Esophagus squamous epithelium (tissue), 5 donors: ENCODE data around the gene WHAMM. TPM values are rescaled to one million over a fixed set of nuclear protein-coding genes. Genes with fewer than 3 reads are reported as not detected.

ENCODE experiments used
- DNase-seq: peaks from one replicate; lab custom pipeline; 2025; lab: John Stamatoyannopoulos, UW
- H3K27ac ChIP-seq, 4 donors: fragments of 200-600 bp; sonication (generic); one replicate each; pipeline ENCODE4 v1.5.1; 2016 to 2019; ENCODE audit warnings: mild to moderate bottlenecking in 1 of 4
- H3K27me3 ChIP-seq, 4 donors: fragments of 200-600 bp; sonication (generic); 1 replicate in 3 of 4; 2 replicates in 1 of 4; pipeline versions ENCODE4 v1.5.1 to v1.6.0; 2017 to 2021; ENCODE audit warnings: antibody characterized with exemption in 1 of 4
- H3K36me3 ChIP-seq, 3 donors: fragments of 200-600 bp; sonication (generic); one replicate each; pipeline ENCODE4 v1.5.1; 2016 to 2019
- H3K4me1 ChIP-seq, 3 donors: fragments of 200-600 bp; sonication (generic); one replicate each; pipeline ENCODE4 v1.5.1; 2017 to 2019
- H3K4me3 ChIP-seq, 4 donors: fragments of 200-600 bp; sonication (generic); 1 replicate in 3 of 4; 2 replicates in 1 of 4; pipeline ENCODE4 v1.5.1; 2016 to 2019; ENCODE audit warnings: mild to moderate bottlenecking in 2 of 4, moderate library complexity in 1 of 4
- H3K9me3 ChIP-seq, 3 donors: fragments of 200-600 bp; sonication (generic); one replicate each; pipeline ENCODE4 v1.5.1; 2016 to 2019
- CTCF ChIP-seq, 6 experiments: fragments of 450-650 bp in 4 of 6; fragments of 200-600 bp in 2 of 6; sonication (generic) in 2 of 6; IDR thresholded peaks; one replicate each; pipeline ENCODE4 v1.5.1; 2016 to 2019; ENCODE audit warnings: antibody characterized with exemption in 6 of 6, mild to moderate bottlenecking in 4 of 6, moderate library complexity in 4 of 6
- POLR2A ChIP-seq, 4 donors: fragments of 450-650 bp; IDR thresholded peaks; one replicate each; pipeline ENCODE4 v1.6.1; 2017; ENCODE audit warnings: antibody characterized with exemption in 4 of 4, mild to moderate bottlenecking in 4 of 4, moderate library complexity in 3 of 4
- WGBS, 2 donors: methylation state at CpG; one replicate each; pipeline ENCODE4 v1.1.5; 2018; 5-methylcytosine and 5-hydroxymethylcytosine counted together
- intact Hi-C: fragments of 100-400 bp; cut with DNase I; formaldehyde crosslinking; loops from one replicate; pipeline ENCODE4 v1.15.0; 2022
- total RNA-seq, 4 donors: library from RNA; depleted of rRNA; stranded (reverse); fragments of >200 nt; gene quantifications; one replicate each; pipeline ENCODE4 v1.1.0, GENCODE V29; 2016
- donor health status: DM: yes; HTN: yes; CAD: no.

Gene WHAMM
- total RNA-seq, 4 donors from 2014 or later = 5.3 to 8.8 (median 6.1) TPM

GRCh38 chr15:82778755-82779154 is 30.7 kb upstream of the WHAMM start:
- Histone ChIP-seq H3K4me1 (no peaks in the 10 kb centered on the region), H3K27me3 (no peaks in the 10 kb centered on the region), H3K27ac (no peak overlapping the region), H3K36me3 (no peaks in the 10 kb centered on the region), H3K9me3 (no peaks in the 10 kb centered on the region), H3K4me3 (no peak overlapping the region)
- intact Hi-C loops = no loop called here
- no peak for DNase-seq
- 59 to 80% methylated on average over 3 of the region's 3 CpGs for WGBS, 2 donors
- TF ChIP-seq POLR2A (IDR thresholded peaks at IDR 0.05) (no peak), CTCF (IDR thresholded peaks at IDR 0.05) (no peak)

- 65 to 72% methylated on average over 2 to 3 of the region's 4 CpGs for WGBS, 2 donors
Measured at GRCh38 chr15:82781349-82781748, 28.1 kb upstream of the WHAMM start.

GRCh38 chr15:82788496-82788895 is 20.9 kb upstream of the WHAMM start:
- H3K27me3 ChIP-seq = no peaks in the 10 kb centered on the region
- no peak overlapping the region for H3K27ac ChIP-seq
- no peak for DNase-seq
- 80 to 86% methylated on average over 2 of the region's 2 CpGs for WGBS, 2 donors
- no peaks in the 10 kb centered on the region for H3K9me3 ChIP-seq
- TF ChIP-seq CTCF (IDR thresholded peaks at IDR 0.05) = no peak
- no peak for TF ChIP-seq POLR2A (IDR thresholded peaks at IDR 0.05)
- intact Hi-C loops = no loop called here
- no peak overlapping the region for H3K4me3 ChIP-seq
- no peaks in the 10 kb centered on the region for H3K4me1 ChIP-seq
- no peaks in the 10 kb centered on the region for H3K36me3 ChIP-seq

More at GRCh38 chr15:82781349-82781748, 28.1 kb upstream of the WHAMM start:
- intact Hi-C loops = no loop called here
- DNase-seq = no peak
- Histone ChIP-seq H3K4me1 (no peaks in the 10 kb centered on the region), H3K27ac (no peak overlapping the region), H3K36me3 (no peaks in the 10 kb centered on the region), H3K4me3 (no peak overlapping the region), H3K27me3 (no peaks in the 10 kb centered on the region), H3K9me3 (no peaks in the 10 kb centered on the region)
- TF ChIP-seq POLR2A (IDR thresholded peaks at IDR 0.05) (no peak), CTCF (IDR thresholded peaks at IDR 0.05) (no peak)

GRCh38 chr15:82789491-82789890 is 19.9 kb upstream of the WHAMM start:
- TF ChIP-seq POLR2A (IDR thresholded peaks at IDR 0.05) (no peak), CTCF (IDR thresholded peaks at IDR 0.05) (no peak)
- Histone ChIP-seq H3K4me1 (no peaks in the 10 kb centered on the region), H3K9me3 (no peaks in the 10 kb centered on the region), H3K27me3 (no peaks in the 10 kb centered on the region), H3K27ac (no peak overlapping the region), H3K4me3 (no peak overlapping the region), H3K36me3 (no peaks in the 10 kb centered on the region)
- DNase-seq = no peak
- WGBS, 2 donors = 67 to 83% methylated on average over 1 of the region's 1 CpG
- intact Hi-C loops = no loop called here

GRCh38 chr15:82790321-82790720 is 19.1 kb upstream of the WHAMM start:
- no peaks in the 10 kb centered on the region for H3K27me3 ChIP-seq
- 79 to 89% methylated on average over 7 to 11 of the region's 11 CpGs for WGBS, 2 donors
- intact Hi-C loops = no loop called here

More at GRCh38 chr15:82790321-82790720, 19.1 kb upstream of the WHAMM start:
- H3K27ac ChIP-seq = no peak overlapping the region
- H3K4me1 ChIP-seq = no peaks in the 10 kb centered on the region
- H3K9me3 ChIP-seq = no peaks in the 10 kb centered on the region
- H3K4me3 ChIP-seq = no peak overlapping the region
- DNase-seq = no peak
- TF ChIP-seq CTCF (IDR thresholded peaks at IDR 0.05) = no peak
- TF ChIP-seq POLR2A (IDR thresholded peaks at IDR 0.05) = no peak
- no peaks in the 10 kb centered on the region for H3K36me3 ChIP-seq
